ENCODE data around the gene CLDN6. TPM values are rescaled to one million over a fixed set of nuclear protein-coding genes. Genes with fewer than 3 reads are reported as not detected.

Gene CLDN6
- total and polyA plus RNA-seq, 2 of the 13 experiments (the other 11 are each of a cell fraction or from before 2014, with no cell fraction given) = 5.9 to 7.6 TPM

GRCh38 chr16:3059723-3060242 is 41.8 kb upstream of the CLDN6 start (continued):
- TF ChIP-seq ZNF816 (CRISPR knock-in tag; IDR thresholded peaks at IDR 0.05; ENCODE audit: borderline replicate concordance) (0 out of 2 replicates have a peak, but pooled peaks have one; percentile 50), ZNF724P (CRISPR knock-in tag; IDR thresholded peaks at IDR 0.05; ENCODE audit: borderline replicate concordance) (no peak), ZNF124 (CRISPR knock-in tag; IDR thresholded peaks at IDR 0.05) (no peak)

- ChIA-PET CTCF (ENCODE audit: low intra/inter-chr PET ratio, low total read pairs) (interaction anchor here (0.7 to 1.6 kb wide), 5 partner anchors 27 to 42 kb away, joined by 3 to 8 read pairs (median 7); no protein-coding TSS in a partner anchor), POLR2A (interaction anchor here (0.7 to 3.0 kb wide), 25 partner anchors 9 to 153 kb away, joined by 3 to 30 read pairs (median 3); partner anchors contain the start of genes HCFC1R1, PAQR4, THOC6 and TNFRSF12A)
- Histone ChIP-seq H3K4me2 (ENCODE audit: low read depth, low read length) (peak overlapping the region; percentile 99), H3K36me3 (replicated peaks in 1 of 2; ENCODE audit: control insufficient read depth in 1 of 2, insufficient read depth in 2 of 2, low read length in 2 of 2) (no peaks in the 10 kb centered on the region), H3K27ac (ENCODE audit: extremely low read length, insufficient read depth, low read length) (peak overlapping the region; percentile 55), H3K4me3 (replicated peaks in 1 of 3; ENCODE audit: insufficient read depth in 1 of 3, low read depth in 2 of 3, low read length in 3 of 3) (peak overlapping the region; percentile 74 to 91 (median 90); a peak in 5 of 6 replicates), H3K79me2 (ENCODE audit: insufficient read depth, low read length) (no peaks in the 10 kb centered on the region), H3K9me3 (ENCODE audit: low read length) (no peaks in the 10 kb centered on the region), H2AFZ (ENCODE audit: low read length) (no peak overlapping the region), H4K20me1 (ENCODE audit: insufficient read depth, low read length) (no peaks in the 10 kb centered on the region), H3K4me1 (ENCODE audit: insufficient read depth, low read length) (peaks cover 14% of the 10 kb centered on the region), H3K9ac (ENCODE audit: insufficient read depth, low read depth, low read length) (peak overlapping the region; percentile 81), H3K27me3 (ENCODE audit: control insufficient read depth in 1 of 2, insufficient read depth in 2 of 2, low read length in 2 of 2) (no peaks in the 10 kb centered on the region)
- ATAC-seq (peak; percentile 87), DNase-seq (ENCODE audit: low spot score) (peak; percentile 71), FAIRE-seq (no peak)
- WGBS (ENCODE audit: low lambda C conversion rate) = 0% methylated on average over 2 of the region's 67 CpGs
- intact Hi-C loops (cut with micrococcal nuclease; ENCODE audit: unreplicated experiment) = loop anchor here (1.0 to 2.0 kb wide), 3 partner anchors 28 to 70 kb away; no protein-coding TSS in a partner anchor
- BruUV-seq (replicated peaks) = no TSS peak
- in situ Hi-C loops (cut with HindIII; ENCODE audit: extremely low pct_ligation_motif_present, low pct_unique_long_range_greater_than_20kb) = no loop called here
- TF ChIP-seq ZNF33B (CRISPR knock-in tag; IDR thresholded peaks at IDR 0.05) (0 out of 2 replicates have a peak, but pooled peaks have one; percentile 50), SALL1 (CRISPR knock-in tag; IDR thresholded peaks at IDR 0.05) (peak; percentile 76; the same call in 1 of the 2 replicates), SETDB1 (CRISPR knock-in tag; IDR thresholded peaks at IDR 0.05; ENCODE audit: borderline replicate concordance) (no peak), ZNF251 (CRISPR knock-in tag; IDR thresholded peaks at IDR 0.05) (no peak), TCF12 (IDR thresholded peaks at IDR 0.05) (no peak), TCF12 (CRISPR knock-in tag; IDR thresholded peaks at IDR 0.05) (0 out of 2 replicates have a peak, but pooled peaks have one; percentile 42), TSC22D2 (CRISPR knock-in tag; IDR thresholded peaks at IDR 0.05; ENCODE audit: borderline replicate concordance) (no peak), SP1 (IDR thresholded peaks at IDR 0.05) (no peak), SP1 (CRISPR knock-in tag; IDR thresholded peaks at IDR 0.05) (peak; percentile 79), TFDP2 (CRISPR knock-in tag; IDR thresholded peaks at IDR 0.05) (peak; percentile 66), ZSCAN21 (CRISPR knock-in tag; IDR thresholded peaks at IDR 0.05; ENCODE audit: borderline replicate concordance) (peak; percentile 86; the same call in 1 of the 2 replicates), NCOA1 (CRISPR knock-in tag; IDR thresholded peaks at IDR 0.05) (peak; percentile 77; the same call in 1 of the 2 replicates), NFIC (IDR thresholded peaks at IDR 0.05; ENCODE audit: low read length) (no peak), HNF4G (IDR thresholded peaks at IDR 0.05; ENCODE audit: borderline replicate concordance, low read depth, low read length) (no peak), HNF4G (CRISPR knock-in tag; IDR thresholded peaks at IDR 0.05; ENCODE audit: borderline replicate concordance, low read depth) (peak; percentile 60; the same call in 1 of the 2 replicates), THAP11 (CRISPR knock-in tag; IDR thresholded peaks at IDR 0.05) (peak; percentile 62), ZNF703 (CRISPR knock-in tag; IDR thresholded peaks at IDR 0.05; ENCODE audit: borderline replicate concordance) (peak; percentile 61; the same call in 1 of the 2 replicates), GTF3A (CRISPR knock-in tag; conservative IDR thresholded peaks at IDR 0.05) (no peak), SNAI1 (CRISPR knock-in tag; IDR thresholded peaks at IDR 0.05; ENCODE audit: borderline replicate concordance) (0 out of 2 replicates have a peak, but pooled peaks have one; percentile 45)
Measured at GRCh38 chr16:3059041-3059722, 41.2 kb upstream of the CLDN6 start.
